Placental pericyte (primary cell): ENCODE data around the gene OR11G2. TPM values are rescaled to one million over a fixed set of nuclear protein-coding genes. Genes with fewer than 3 reads are reported as not detected.

Experiments used
- small RNA-seq: library from RNA; depleted of rRNA; stranded (forward); fragments of <200 nt; gene quantifications from one replicate; pipeline ENCODE3, GENCODE V24; 2012; ENCODE audit warnings: low replicate concordance
- total RNA-seq: library from RNA; depleted of rRNA; stranded (reverse); fragments of >200 nt; gene quantifications from 2 replicates; pipeline ENCODE4 v1.2.3, GENCODE V29; 2012

The OR11G2 gene, protein sequence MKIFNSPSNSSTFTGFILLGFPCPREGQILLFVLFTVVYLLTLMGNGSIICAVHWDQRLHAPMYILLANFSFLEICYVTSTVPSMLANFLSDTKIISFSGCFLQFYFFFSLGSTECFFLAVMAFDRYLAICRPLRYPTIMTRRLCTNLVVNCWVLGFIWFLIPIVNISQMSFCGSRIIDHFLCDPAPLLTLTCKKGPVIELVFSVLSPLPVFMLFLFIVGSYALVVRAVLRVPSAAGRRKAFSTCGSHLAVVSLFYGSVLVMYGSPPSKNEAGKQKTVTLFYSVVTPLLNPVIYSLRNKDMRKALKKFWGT
- total RNA-seq, result not detected in 2 replicates

DNA sequence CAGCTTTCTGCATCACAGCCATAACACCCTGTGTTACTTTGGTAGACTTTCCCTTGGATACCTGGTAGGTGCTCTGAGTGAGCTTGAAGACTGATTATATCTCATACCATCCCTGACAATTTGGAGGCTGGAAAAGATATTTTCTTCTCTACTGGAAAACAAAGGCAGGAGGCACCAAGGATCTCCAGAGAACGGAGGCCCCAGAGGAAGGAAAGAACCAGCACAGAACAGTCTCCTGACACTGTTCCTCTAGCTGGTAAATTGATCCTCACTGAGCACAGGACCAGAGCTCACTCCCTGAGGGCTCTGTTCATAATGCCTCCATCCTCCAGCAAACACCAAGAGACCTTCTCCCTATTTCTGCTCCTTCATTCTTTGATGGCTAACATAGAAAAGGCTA lies at the start of gene OR11G2:
Gene OR11G2 (plus strand): TSS at position 301 of the 400 bp plus-strand sequence. CDS start 6,542 bp downstream, outside the sequence.

DNA sequence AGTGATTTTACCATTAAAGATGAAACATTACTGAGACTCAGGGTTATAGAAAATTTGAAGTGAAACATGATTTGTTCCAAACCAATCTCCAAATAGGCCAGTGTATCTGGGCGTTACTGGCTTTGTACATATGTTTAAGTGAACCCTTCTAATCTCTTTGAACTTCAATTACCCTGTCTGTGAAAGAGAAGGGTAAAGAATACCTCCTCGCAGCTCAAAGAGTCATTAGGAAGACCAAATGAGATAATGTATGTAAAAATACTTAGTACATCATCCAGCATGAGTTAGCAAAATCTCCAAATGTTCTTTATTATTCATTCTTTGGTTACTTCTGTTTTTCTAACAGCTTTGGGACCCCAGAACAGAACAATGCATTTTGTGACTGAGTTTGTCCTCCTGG lies 32.7 kb downstream of the OR11G2 start, which contains the start of gene OR11H6:
Gene OR11H6 (plus strand): TSS at position 301 of the 400 bp plus-strand sequence. CDS start 0 bp downstream, at position 301.

GRCh38 chr14:20228681-20229080 lies 38.0 kb downstream of the OR11G2 start, which contains the start of gene OR11H7:
Gene OR11H7, plus strand, starts transcription at chr14:20228981.

Small RNA genes within 50 kb of the gene (small RNA-seq; reads per million reads assigned to genes)
- not detected for gene GTF2IP22

Other genes with a start within 250 kb of the OR11G2 start
- not detected in 2 replicates for gene OR4K15, start 215.3 kb upstream of the OR11G2 start, total RNA-seq
- gene OR4Q2, start 188.7 kb upstream of the OR11G2 start, total RNA-seq, result not detected in 2 replicates
- gene OR4K14, start 171.6 kb upstream of the OR11G2 start, total RNA-seq, result not detected in 2 replicates
- not detected in 2 replicates for gene OR4K13, start 154.9 kb upstream of the OR11G2 start, total RNA-seq
- not detected in 2 replicates for gene OR4L1, start 130.9 kb upstream of the OR11G2 start, total RNA-seq
- gene OR4K17, start 80.2 kb upstream of the OR11G2 start, total RNA-seq, result not detected in 2 replicates
- gene OR4N5, start 52.1 kb upstream of the OR11G2 start, total RNA-seq, result not detected in 2 replicates
- not detected in 2 replicates for gene OR11H6, start 32.8 kb downstream of the OR11G2 start, total RNA-seq
- gene OR11H7, start 38.1 kb downstream of the OR11G2 start, total RNA-seq, result not detected in 2 replicates
- not detected in 2 replicates for gene OR11H4, start 48.4 kb downstream of the OR11G2 start, total RNA-seq
- gene TTC5, start 115.1 kb downstream of the OR11G2 start, total RNA-seq, result 19.7 and 21.0 TPM in 2 replicates
- 36.2 and 44.9 TPM in 2 replicates for gene CCNB1IP1, start 142.4 kb downstream of the OR11G2 start, total RNA-seq
- gene PARP2, start 152.7 kb downstream of the OR11G2 start, total RNA-seq, result 10.1 and 18.9 TPM in 2 replicates
- gene TEP1, start 222.6 kb downstream of the OR11G2 start, total RNA-seq, result 15.8 and 27.2 TPM in 2 replicates
- gene KLHL33, start 245.3 kb downstream of the OR11G2 start, total RNA-seq, result under 0.01 TPM in 1 of 2 replicates, not detected in the other